ENCODE data around the gene PRTN3. TPM values are rescaled to one million over a fixed set of nuclear protein-coding genes. Genes with fewer than 3 reads are reported as not detected.

PRTN3 gene
- total and polyA plus RNA-seq, 2 experiments from 2014 or later, result not detected

DNA sequence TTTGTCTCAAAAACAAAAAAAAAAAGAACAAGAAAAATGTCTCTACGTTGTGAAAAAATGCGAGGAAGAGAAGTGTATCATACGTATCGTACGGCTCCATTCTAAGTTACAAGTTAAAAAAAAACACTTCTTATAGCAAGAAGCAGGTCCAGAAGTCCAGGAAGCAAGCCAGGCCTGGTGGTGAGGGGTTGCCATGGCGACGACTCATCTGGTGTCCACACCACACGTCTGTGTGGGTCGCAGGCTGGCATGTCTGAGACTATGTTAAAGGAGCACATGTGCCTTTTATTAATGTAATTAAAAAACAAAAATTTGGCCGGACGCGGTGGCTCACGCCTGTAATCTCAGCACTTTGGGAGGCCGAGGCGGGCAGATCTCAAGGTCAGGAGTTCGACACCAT, 46.3 kb downstream of the PRTN3 start:
- Histone ChIP-seq H2AFZ (no peak overlapping the region), H4K20me1 (ENCODE audit: insufficient read depth, poor library complexity, severe bottlenecking) (no peaks in the 10 kb centered on the region), H3K79me2 (peaks cover 14% of the 10 kb centered on the region), H3K9me2 (replicated peaks; ENCODE audit: insufficient read depth) (no peaks in the 10 kb centered on the region), H3K4me1 (ENCODE audit: insufficient read depth) (no peaks in the 10 kb centered on the region), H3K4me2 (no peak overlapping the region), H3K36me3 (replicated peaks; ENCODE audit: insufficient read depth, low read depth) (no peaks in the 10 kb centered on the region), H3K9me3 (ENCODE audit: low read depth) (no peaks in the 10 kb centered on the region), H3K4me3 (no peak overlapping the region), H3K27ac (no peak overlapping the region), H3K27me3 (no peaks in the 10 kb centered on the region)
- WGBS (ENCODE audit: low lambda C conversion rate, missing lambda C conversion rate), result 84% methylated on average over 16 of the region's 16 CpGs
- DNase-seq (ENCODE audit: low spot score), result peak; percentile 59
- TF ChIP-seq EZH2 (IDR thresholded peaks at IDR 0.05; ENCODE audit: borderline replicate concordance), result no peak
- TF ChIP-seq CTCF (IDR thresholded peaks at IDR 0.05; ENCODE audit: poor library complexity), result no peak
- TF ChIP-seq EZH2phosphoT487 (IDR thresholded peaks at IDR 0.05; ENCODE audit: low read depth, severe bottlenecking, unreplicated experiment), result no peak

DNA sequence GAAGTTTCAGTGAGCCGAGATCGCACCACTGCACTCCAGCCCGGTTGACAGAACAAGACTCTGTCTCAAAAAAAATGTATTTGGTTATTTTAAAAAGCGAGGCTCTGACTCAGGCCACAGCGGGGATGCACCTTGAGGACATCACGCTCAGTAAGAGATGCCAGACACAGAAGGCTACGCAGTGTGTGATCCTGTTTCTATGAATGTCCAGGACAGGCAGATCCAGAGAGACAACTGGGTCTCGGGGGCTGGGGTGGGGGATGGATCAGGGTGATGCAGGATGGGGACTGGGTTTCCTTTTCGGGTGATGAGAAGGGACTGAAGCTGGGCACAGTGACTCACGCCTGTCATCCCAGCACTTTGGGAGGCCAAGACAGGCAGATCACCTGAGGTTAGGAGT, 46.8 kb downstream of the PRTN3 start:
- WGBS (ENCODE audit: low lambda C conversion rate, missing lambda C conversion rate), result 98% methylated on average over 8 of the region's 10 CpGs
- H3K9me3 ChIP-seq (ENCODE audit: low read depth), result no peaks in the 10 kb centered on the region
- H3K79me2 ChIP-seq, result peaks cover 20% of the 10 kb centered on the region
- no peak overlapping the region for H3K4me2 ChIP-seq
- H3K9me2 ChIP-seq (replicated peaks; ENCODE audit: insufficient read depth), result no peaks in the 10 kb centered on the region
- H2AFZ ChIP-seq, result no peak overlapping the region
- DNase-seq (ENCODE audit: low spot score), result no peak
- no peaks in the 10 kb centered on the region for H3K27me3 ChIP-seq
- no peaks in the 10 kb centered on the region for H3K36me3 ChIP-seq (replicated peaks; ENCODE audit: insufficient read depth, low read depth)
- no peak overlapping the region for H3K4me3 ChIP-seq
- H3K27ac ChIP-seq, result no peak overlapping the region
- no peak for TF ChIP-seq EZH2 (IDR thresholded peaks at IDR 0.05; ENCODE audit: borderline replicate concordance)
- no peak for TF ChIP-seq EZH2phosphoT487 (IDR thresholded peaks at IDR 0.05; ENCODE audit: low read depth, severe bottlenecking, unreplicated experiment)
- TF ChIP-seq CTCF (IDR thresholded peaks at IDR 0.05; ENCODE audit: poor library complexity), result no peak
- H3K4me1 ChIP-seq (ENCODE audit: insufficient read depth), result no peaks in the 10 kb centered on the region
- H4K20me1 ChIP-seq (ENCODE audit: insufficient read depth, poor library complexity, severe bottlenecking), result no peaks in the 10 kb centered on the region

DNA sequence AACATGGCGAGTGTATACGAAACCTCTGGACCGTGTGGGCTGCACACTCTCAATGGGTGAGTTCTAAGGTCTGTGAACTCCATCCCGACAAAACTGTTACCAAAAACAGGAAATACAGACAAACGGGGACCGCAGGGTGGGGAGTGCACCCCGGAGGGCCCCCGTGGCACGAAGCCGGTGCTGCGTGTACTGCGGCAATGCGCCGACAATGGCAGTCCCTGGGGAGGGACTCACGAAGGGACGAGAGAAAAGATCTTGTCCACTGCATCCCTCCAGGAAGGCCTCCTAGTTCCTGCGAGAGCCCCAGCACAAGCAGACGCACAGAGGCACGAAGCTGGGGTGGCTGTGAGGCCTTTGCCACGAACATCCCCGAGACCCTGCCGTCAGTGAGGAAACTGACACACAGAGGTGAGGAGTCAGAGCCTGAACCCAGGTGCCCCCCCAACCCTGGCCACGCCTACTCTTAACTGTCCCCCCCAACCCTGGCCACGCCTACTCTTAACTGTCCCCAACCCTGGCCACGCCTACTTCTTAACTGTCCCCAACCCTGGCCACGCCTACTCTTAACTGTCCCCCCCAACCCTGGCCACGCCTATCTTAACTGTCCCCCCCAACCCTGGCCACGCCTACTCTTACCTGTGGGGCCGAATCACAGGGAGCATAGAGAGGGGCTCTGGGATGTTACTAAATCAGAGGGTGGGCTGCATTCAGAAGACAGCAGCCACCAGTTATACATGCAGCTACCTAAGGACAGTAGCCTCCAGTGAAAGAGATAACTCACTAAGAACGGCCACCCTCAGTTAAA, 48.0 kb downstream of the PRTN3 start:
- Histone ChIP-seq H3K4me3 (no peak overlapping the region), H3K9me3 (ENCODE audit: low read depth) (no peaks in the 10 kb centered on the region), H2AFZ (no peak overlapping the region), H3K4me2 (no peak overlapping the region), H3K9me2 (replicated peaks; ENCODE audit: insufficient read depth) (no peaks in the 10 kb centered on the region), H3K36me3 (replicated peaks; ENCODE audit: insufficient read depth, low read depth) (no peaks in the 10 kb centered on the region), H4K20me1 (ENCODE audit: insufficient read depth, poor library complexity, severe bottlenecking) (no peaks in the 10 kb centered on the region), H3K27me3 (no peaks in the 10 kb centered on the region), H3K27ac (no peak overlapping the region), H3K79me2 (peaks cover 20% of the 10 kb centered on the region), H3K4me1 (ENCODE audit: insufficient read depth) (no peaks in the 10 kb centered on the region)
- WGBS (ENCODE audit: low lambda C conversion rate, missing lambda C conversion rate), result 98% methylated on average over 30 of the region's 30 CpGs
- DNase-seq (ENCODE audit: low spot score), result no peak
- no peak for TF ChIP-seq EZH2phosphoT487 (IDR thresholded peaks at IDR 0.05; ENCODE audit: low read depth, severe bottlenecking, unreplicated experiment)
- no peak for TF ChIP-seq CTCF (IDR thresholded peaks at IDR 0.05; ENCODE audit: poor library complexity)
- TF ChIP-seq EZH2 (IDR thresholded peaks at IDR 0.05; ENCODE audit: borderline replicate concordance), result no peak

Data from hepatocyte (in vitro differentiated cells).